Hepatocyte (in vitro differentiated cells): ENCODE results near the gene ULK1. TPM values are rescaled to one million over a fixed set of nuclear protein-coding genes. Genes with fewer than 3 reads are reported as not detected.

Source experiments
- DNase-seq: peaks from one replicate; pipeline ENCODE4 v3.0.0-alpha.2; 2016; ENCODE audit warnings: low spot score
- H2AFZ ChIP-seq: fragments of 200-600 bp; sonication (generic); 2 replicates; pipeline ENCODE4 v1.6.0; 2016; ENCODE audit warnings: antibody characterized with exemption, mild to moderate bottlenecking
- H3K27ac ChIP-seq: fragments of 200-600 bp; sonication (generic); 2 replicates; pipeline ENCODE4 v1.5.1; 2016; ENCODE audit warnings: mild to moderate bottlenecking
- H3K27me3 ChIP-seq: fragments of 200-600 bp; sonication (generic); 2 replicates; pipeline ENCODE4 v1.6.1; 2016
- H3K36me3 ChIP-seq: fragments of 200-600 bp; sonication (generic); replicated peaks from 2 replicates; pipeline ENCODE4 v1.5.1; 2016; ENCODE audit warnings: low read depth; ENCODE audit not compliant: insufficient read depth
- H3K4me1 ChIP-seq: fragments of 200-600 bp; sonication (generic); 2 replicates; pipeline ENCODE4 v1.5.1; 2016; ENCODE audit warnings: mild to moderate bottlenecking, moderate library complexity; ENCODE audit not compliant: insufficient read depth
- H3K4me2 ChIP-seq: fragments of 200-600 bp; sonication (generic); 2 replicates; pipeline ENCODE4 v1.6.0; 2016
- H3K4me3 ChIP-seq: fragments of 200-600 bp; sonication (generic); 2 replicates; pipeline ENCODE4 v1.5.1; 2016; ENCODE audit warnings: mild to moderate bottlenecking
- H3K79me2 ChIP-seq: fragments of 200-600 bp; sonication (generic); 2 replicates; pipeline ENCODE4 v1.6.0; 2017; ENCODE audit warnings: mild to moderate bottlenecking
- H3K9me2 ChIP-seq: fragments of 200-600 bp; sonication (generic); replicated peaks from 2 replicates; pipeline ENCODE4 v1.6.0; 2017; ENCODE audit warnings: mild to moderate bottlenecking; ENCODE audit not compliant: insufficient read depth
- H3K9me3 ChIP-seq: fragments of 200-600 bp; sonication (generic); 2 replicates; pipeline ENCODE4 v1.5.1; 2016; ENCODE audit warnings: low read depth, mild to moderate bottlenecking
- H4K20me1 ChIP-seq: fragments of 200-600 bp; sonication (generic); 2 replicates; pipeline ENCODE4 v1.6.0; 2016; ENCODE audit warnings: mild to moderate bottlenecking; ENCODE audit not compliant: insufficient read depth, poor library complexity, severe bottlenecking
- EZH2 ChIP-seq: fragments of 200-600 bp; sonication (generic); IDR thresholded peaks from 2 replicates; pipeline ENCODE4 v1.6.1; 2016; ENCODE audit warnings: antibody characterized with exemption, mild to moderate bottlenecking, borderline replicate concordance
- EZH2phosphoT487 ChIP-seq: fragments of 200-600 bp; sonication (generic); IDR thresholded peaks from one replicate; pipeline ENCODE4 v1.6.1; 2018; ENCODE audit warnings: antibody characterized with exemption, mild to moderate bottlenecking, low read depth, moderate library complexity; ENCODE audit not compliant: unreplicated experiment, severe bottlenecking
- WGBS: methylation state at CpG from one replicate; pipeline ENCODE4 v1.1.6; 2016; ENCODE audit warnings: low lambda C conversion rate; ENCODE audit errors: missing lambda C conversion rate; 5-methylcytosine and 5-hydroxymethylcytosine counted together
- polyA plus RNA-seq: library from polyadenylated mRNA; unstranded; fragments of >200 nt; fragmentation: Nextera tagmentation; extraction: Ambion mirVana; gene quantifications from 2 replicates; pipeline ENCODE4 v1.2.1, GENCODE V29; 2016
- total RNA-seq: library from RNA; depleted of rRNA; stranded (reverse); fragments of >200 nt; gene quantifications from 2 replicates; pipeline ENCODE4 v1.2.3, GENCODE V29; 2014
- TF ChIP-seq, protein P1 (sequence below): fragments of 200-600 bp; sonication (generic); IDR thresholded peaks from 2 replicates; pipeline ENCODE4 v1.5.1; 2016; ENCODE audit warnings: antibody characterized with exemption, mild to moderate bottlenecking; ENCODE audit not compliant: poor library complexity

ULK1 gene
- total and polyA plus RNA-seq, 2 experiments from 2014 or later, result 9.4 to 11.0 TPM

DNA sequence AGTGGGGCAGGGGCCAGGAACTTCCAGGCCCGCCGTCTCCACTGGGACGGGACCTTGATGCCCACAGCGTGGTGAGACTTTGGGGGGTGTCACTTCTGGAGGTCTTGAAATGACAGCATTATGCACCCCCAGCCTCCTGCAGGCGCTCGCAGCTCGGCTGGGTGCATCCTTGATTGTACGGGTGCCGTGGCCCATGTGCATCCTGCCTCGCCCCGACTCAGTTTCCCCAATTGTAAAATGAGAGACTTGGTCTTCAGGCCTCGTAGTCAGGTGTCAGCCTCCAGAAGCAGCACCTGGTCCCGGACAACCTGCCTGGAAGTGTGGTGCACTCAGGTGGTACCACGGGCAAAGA lies 25.7 kb downstream of the ULK1 start:
- Histone ChIP-seq H3K4me2 (no peak overlapping the region), H3K27ac (no peak overlapping the region), H4K20me1 (no peaks in the 10 kb centered on the region), H3K4me3 (no peak overlapping the region), H3K79me2 (no peaks in the 10 kb centered on the region), H3K9me3 (no peaks in the 10 kb centered on the region), H3K36me3 (no peaks in the 10 kb centered on the region), H3K27me3 (no peaks in the 10 kb centered on the region), H2AFZ (no peak overlapping the region), H3K4me1 (no peaks in the 10 kb centered on the region), H3K9me2 (no peaks in the 10 kb centered on the region)
- no peak for DNase-seq
- TF ChIP-seq EZH2phosphoT487 (no peak), EZH2 (no peak)
- TF ChIP-seq, protein P1, sequence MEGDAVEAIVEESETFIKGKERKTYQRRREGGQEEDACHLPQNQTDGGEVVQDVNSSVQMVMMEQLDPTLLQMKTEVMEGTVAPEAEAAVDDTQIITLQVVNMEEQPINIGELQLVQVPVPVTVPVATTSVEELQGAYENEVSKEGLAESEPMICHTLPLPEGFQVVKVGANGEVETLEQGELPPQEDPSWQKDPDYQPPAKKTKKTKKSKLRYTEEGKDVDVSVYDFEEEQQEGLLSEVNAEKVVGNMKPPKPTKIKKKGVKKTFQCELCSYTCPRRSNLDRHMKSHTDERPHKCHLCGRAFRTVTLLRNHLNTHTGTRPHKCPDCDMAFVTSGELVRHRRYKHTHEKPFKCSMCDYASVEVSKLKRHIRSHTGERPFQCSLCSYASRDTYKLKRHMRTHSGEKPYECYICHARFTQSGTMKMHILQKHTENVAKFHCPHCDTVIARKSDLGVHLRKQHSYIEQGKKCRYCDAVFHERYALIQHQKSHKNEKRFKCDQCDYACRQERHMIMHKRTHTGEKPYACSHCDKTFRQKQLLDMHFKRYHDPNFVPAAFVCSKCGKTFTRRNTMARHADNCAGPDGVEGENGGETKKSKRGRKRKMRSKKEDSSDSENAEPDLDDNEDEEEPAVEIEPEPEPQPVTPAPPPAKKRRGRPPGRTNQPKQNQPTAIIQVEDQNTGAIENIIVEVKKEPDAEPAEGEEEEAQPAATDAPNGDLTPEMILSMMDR, result no peak
- WGBS, result 97% methylated on average over 14 of the region's 14 CpGs

GRCh38 chr12:131920902-131921840 lies 26.7 kb downstream of the ULK1 start:
- H3K9me3 ChIP-seq, result no peaks in the 10 kb centered on the region
- H3K79me2 ChIP-seq, result no peaks in the 10 kb centered on the region
- no peak overlapping the region for H3K4me2 ChIP-seq
- H3K36me3 ChIP-seq, result no peaks in the 10 kb centered on the region
- H3K27ac ChIP-seq, result no peak overlapping the region
- H3K27me3 ChIP-seq, result no peaks in the 10 kb centered on the region
- H3K9me2 ChIP-seq, result no peaks in the 10 kb centered on the region
- TF ChIP-seq EZH2phosphoT487 (no peak), EZH2 (no peak)
- TF ChIP-seq, protein P1, result no peak
- no peaks in the 10 kb centered on the region for H3K4me1 ChIP-seq
- no peak overlapping the region for H2AFZ ChIP-seq
- 94% methylated on average over 35 of the region's 35 CpGs for WGBS
- no peak overlapping the region for H3K4me3 ChIP-seq
- no peaks in the 10 kb centered on the region for H4K20me1 ChIP-seq
- no peak for DNase-seq

DNA sequence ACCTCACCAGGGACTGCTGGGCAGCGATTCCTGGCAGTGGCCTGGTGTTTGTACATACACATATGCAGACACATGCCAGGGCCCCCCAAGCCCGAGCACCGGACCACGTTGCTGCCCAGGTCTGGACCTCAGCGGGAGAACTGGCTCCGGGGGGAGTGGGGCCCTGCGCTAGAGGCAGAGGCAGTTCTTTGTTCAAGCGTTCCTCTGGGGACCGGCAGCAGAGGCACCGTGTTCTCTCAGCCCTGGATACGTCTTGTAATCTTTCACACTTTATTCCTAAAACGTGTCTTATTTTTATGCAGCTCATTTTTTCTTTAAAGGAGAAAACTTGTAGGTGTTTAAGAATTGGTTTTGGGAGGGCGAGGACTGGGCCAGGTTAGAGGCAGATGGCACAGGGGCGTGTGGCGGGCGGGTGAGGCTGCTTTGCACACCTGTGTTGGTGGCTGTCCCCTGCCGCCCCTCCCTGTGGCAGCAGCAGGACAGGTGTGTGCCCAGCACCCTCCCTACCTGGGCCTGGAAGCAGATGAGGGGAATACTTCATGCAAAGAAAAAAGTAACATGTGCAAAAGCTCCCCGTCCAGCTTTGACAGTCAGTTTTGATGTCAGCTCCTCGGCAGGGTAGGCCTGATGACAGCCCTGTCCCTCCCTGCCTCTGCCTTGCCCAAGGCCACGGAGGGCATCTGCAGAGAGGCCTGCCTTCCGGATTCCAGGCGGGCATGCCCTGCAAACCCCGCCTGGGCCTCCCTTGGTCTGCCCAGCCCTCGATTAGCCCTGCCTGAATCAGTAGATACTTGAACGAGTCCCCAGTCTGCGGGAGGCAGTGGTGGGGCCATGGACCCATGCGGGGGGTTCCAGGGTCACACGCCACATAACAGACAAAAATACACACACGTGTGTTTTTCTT lies 27.7 kb downstream of the ULK1 start:
- no peaks in the 10 kb centered on the region for H3K9me3 ChIP-seq
- H3K79me2 ChIP-seq, result no peaks in the 10 kb centered on the region
- WGBS, result 91% methylated on average over 29 of the region's 29 CpGs
- TF ChIP-seq, protein P1, result no peak
- TF ChIP-seq EZH2phosphoT487 (no peak), EZH2 (no peak)
- no peaks in the 10 kb centered on the region for H3K4me1 ChIP-seq
- H3K27ac ChIP-seq, result no peak overlapping the region
- no peaks in the 10 kb centered on the region for H4K20me1 ChIP-seq
- no peaks in the 10 kb centered on the region for H3K9me2 ChIP-seq
- no peak overlapping the region for H3K4me2 ChIP-seq
- H3K27me3 ChIP-seq, result no peaks in the 10 kb centered on the region
- H3K36me3 ChIP-seq, result no peaks in the 10 kb centered on the region
- no peak overlapping the region for H2AFZ ChIP-seq
- H3K4me3 ChIP-seq, result no peak overlapping the region
- DNase-seq, result no peak
